CD4-positive, alpha-beta T cell treated with Interferon alpha-2 for 1 hour (primary cell): ENCODE data around the gene USP10.
A peak's percentile ranks its signal among the peaks of the same experiment; 100 is the strongest.

Experiments used
- DNase-seq, 2 donors: peaks; one replicate each; pipeline ENCODE4 v3.0.0-alpha.2; 2020 to 2022

USP10 gene

DNA sequence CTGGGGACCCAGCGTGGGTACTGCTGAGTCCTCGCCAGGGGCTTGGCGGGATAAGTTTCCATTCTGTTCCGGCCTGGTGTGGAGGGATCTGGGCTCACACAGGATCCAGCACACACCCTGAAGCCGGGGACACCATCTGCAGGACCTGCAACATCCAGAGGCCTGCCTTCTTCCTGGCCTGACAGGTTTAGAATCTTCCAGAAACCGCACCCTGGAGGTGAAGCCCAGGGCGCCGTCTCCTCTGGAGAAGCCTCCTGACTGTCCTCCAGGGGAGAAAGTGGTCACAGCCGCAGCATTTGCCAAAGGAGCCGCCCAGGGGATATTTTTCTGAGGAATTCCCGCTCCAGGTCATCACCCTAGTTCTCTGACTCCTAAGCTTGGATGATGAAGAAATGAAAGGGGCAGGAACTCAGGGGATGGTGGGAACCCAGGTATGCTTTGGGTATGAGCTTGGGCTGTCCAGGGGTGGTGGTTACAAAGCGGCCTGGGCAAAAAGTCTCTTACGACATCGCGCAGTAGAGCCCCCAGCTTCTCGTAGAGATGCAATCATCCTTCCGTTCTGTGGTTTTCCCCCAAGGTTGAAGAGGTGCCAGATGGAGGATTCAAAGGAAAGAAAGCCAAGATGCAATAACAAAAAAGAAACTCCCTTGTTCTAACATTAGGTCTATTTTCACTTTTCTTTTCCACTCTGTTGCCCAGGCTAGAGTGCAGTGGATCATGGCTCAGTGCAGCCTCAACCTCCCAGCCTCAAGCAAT is 110.9 kb downstream of the USP10 start:
- peak; percentile 12 to 32 for DNase-seq

DNA sequence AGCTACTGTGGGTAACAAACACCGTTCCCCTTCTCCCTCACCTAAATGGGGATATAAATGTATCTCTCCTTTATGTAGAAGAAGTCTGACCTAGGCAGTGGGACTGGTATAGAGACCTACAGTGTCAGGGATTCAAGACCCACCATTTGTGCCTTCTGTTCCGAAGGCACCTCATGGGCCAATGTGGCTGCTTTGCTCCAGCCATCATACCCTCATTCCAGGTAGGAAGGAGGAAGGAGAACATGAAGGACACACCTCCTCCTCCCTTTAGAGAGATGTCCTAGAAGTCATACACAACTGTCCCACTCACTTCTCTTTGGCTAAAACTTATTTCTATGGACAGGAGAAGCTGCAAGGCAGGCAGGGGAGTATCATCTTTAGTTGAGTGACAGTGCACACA is 111.7 kb downstream of the USP10 start:
- DNase-seq, result no peak

DNA sequence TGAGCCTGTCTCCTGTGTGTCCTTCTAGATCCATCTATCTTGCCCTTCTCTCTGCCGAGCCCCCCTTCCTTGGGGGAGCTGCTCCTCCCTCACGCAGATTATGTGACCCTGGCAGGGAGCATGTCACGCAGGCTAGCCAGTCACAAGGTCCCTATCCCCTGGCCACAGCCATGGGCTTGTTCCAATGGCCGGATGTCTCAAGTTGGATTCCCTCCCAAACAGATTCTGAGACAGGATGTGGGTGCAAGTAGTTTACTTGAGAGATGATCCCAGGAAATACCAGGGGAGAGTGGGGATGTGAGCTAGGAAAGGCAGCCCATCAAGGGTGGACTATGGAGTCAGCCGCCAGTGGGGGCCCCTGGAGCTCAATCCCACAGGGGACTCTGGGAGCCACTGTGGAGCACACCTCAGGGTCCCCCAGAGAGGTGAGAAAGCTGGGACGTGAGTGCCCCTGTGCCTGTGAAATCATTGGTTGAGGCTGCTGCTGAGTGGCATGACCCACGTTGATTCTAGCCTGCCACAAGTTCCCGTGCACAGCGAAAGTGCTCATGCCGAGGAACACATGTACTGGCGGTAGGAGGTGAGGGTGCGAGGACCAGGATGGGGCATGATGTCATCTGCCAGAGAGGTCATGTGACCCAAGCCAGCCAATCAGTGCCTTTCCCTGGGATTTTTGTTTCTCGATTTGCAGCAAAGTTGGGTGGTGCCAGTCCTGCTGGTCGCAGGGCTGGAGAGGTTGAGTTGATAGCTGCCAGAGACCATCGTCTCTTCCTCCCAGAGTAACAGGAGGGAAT is 113.5 kb downstream of the USP10 start:
- no peak for DNase-seq

DNA sequence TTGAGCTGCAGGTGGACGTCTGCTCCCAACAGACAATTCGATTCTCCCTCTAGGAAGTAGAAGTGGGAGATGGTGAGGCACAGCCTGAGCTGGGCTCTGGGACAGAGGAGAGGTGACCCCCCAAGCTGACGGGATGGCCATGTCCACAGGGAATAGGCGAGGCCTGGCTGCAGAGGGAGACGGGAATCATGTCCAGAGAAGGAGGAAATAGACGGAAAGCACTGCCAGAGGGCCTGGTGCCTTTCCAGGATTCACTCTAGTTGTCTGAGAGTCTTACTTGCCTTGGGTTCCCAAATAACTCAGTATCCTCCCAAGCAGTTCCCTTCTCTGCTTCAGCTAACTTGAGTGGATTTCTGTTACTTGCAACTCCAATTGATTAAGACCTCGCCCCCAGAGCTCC is 115.7 kb downstream of the USP10 start:
- no peak for DNase-seq

DNA sequence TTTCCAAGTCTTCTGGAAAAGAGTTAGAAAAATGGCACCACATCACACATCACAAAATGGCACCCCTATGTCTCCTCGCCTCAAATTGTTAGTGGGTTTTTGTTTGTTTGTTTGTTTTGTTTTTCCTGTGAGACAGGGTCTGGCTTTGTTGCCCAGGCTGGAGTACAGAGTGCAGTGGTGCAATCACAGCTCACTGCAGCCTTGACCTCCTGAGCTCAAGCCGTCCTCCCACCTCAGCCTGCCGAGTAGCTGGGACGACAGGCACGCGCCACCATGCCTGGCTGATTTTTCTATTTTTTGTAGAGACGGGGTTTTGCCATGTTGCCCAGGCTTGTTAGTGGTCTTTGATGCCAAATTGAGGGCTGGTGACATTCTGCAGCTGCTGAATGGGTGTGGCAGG is 116.2 kb downstream of the USP10 start:
- no peak for DNase-seq

DNA sequence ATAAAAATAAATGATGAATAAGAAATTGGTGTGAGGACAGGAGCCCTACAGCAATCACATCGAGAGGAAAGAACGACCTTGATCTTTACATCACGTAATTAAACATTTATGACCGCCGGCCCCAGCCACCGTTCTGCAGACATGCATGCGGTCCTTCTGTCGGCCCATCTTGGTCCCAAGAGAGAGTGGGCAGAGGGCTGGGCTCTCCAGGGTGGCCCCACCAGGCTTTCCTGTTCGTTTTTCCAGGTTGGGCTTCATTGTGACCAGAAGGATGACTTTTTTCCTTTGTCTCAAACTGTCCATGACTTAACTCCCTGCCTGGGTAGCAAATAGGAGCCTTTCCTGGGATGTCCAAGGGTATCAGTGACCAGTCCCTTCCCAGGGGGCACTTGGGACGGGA is 116.7 kb downstream of the USP10 start:
- DNase-seq, result no peak

DNA sequence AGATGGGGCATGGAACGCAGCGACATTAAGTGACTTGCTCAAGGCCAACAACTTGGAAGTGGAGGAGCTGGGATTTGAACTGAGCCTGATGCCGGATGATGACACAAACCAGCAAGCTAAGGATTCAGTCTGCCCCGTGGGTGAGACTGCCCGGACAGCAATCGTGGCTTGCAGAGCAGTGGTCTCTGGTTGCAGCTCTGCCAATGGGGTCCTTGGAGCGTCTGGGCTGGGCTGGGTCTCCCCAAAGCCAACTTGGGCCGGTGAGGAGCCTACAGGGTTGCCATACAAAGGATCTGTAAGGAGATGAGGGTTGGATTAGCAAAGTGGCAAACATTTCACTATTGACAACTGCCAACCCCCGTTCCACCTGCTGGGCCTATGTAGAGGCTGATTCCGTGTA is 117.4 kb downstream of the USP10 start:
- DNase-seq, result no peak

DNA sequence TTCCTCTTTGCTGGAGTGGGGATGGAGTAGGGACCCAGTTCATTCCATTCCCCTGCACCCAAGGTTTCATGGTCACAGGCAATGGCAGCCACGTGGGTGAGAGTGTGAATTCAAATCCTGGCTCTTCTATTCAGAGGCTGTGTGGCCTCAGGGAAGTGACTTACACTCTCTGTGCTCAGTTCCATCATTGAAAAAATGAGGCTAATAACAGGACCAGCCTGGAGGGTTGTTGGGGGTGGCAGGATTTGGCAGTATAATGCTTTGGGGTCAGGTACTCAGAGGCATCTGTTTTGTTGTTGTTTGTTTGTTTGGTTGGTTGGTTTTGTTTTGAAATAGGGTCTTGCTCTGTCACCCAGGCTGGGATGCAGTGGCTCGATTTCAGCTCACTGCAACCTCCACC is 117.8 kb downstream of the USP10 start:
- DNase-seq, result no peak

DNA sequence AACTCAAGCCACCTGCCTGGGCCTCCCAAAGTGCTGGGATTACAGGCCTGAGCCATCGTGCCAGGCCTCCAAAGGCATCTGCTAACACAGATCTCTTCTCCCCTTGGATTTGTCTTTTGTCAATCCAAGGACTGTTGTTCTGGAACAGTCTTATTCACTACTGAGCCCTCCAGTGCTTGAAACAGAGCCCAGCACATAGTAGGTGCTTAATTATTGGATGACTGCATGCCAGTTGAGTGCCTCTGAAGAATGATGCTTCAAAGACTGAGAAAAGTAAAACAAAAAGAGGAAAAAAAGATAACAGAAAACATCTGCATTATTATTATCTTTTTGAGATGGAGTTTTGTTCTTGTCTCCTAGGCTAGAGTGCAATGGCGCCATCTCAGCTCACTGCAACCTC is 118.3 kb downstream of the USP10 start:
- DNase-seq, result no peak

DNA sequence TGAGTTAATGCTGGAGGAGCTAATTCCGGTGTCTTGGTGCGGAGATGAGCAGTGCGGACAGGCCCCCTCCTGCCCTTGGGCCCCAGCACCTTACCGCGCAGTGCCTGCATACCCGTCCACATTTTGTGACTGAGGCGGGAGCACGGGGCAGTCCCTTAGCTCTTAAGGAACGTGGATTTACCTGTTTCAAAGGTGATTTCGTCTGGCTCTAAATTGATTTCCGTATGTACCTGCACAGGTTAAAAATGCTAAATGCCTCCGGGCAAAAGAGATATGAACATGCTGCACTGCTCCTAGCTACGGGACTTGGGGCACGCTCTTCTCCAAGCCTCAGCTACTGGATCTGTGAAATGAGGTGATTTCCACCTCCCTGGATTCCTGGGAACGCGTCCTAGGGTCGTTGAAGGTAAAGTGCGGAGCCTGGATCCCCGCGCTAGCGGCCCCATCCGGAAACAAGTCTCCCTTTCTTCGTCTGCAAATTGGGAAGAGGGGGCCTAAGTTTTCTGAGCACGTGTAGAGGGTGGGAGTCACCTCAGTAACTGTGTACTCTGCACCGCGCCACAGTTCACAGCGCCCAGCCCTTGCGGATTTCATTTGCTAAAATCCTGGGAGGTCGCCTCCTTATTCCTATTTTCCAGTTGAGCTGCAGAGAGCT is 119.3 kb downstream of the USP10 start:
- no peak for DNase-seq

DNA sequence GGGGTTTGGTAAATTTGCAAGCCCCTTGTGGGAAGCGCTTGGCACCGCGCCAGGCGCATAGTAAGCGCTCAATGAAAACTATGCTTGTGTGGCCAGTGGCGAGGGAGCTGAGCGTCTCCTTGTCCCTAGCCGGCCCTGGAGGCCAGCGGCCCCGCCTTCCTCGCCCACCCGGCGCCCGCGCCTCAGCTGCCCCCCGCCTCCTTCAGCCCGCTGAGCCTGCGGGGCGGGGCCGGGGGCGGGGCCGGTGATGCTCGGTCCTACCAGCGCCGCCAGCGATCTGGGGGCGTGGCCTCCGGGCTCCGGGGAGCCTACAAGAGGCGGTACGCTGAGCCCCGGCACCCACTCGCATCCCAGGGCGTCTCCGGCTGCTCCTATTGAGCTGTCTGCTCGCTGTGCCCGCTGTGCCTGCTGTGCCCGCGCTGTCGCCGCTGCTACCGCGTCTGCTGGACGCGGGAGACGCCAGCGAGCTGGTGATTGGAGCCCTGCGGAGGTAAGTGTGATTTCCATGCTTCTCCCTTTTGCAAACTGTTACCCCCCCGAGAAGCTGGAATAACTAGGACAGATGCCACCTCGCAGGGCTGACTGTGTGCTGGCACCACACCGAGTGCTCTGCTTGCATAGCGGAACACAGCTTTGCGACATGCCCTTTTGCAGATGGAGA is 120.0 kb downstream of the USP10 start, which contains the start of gene CRISPLD2:
TSS of gene CRISPLD2 (plus strand) at position 342 of the 661 bp plus-strand sequence. CDS start 18,511 bp downstream, outside the sequence.
- DNase-seq, result peak; percentile 89 to 90

DNA sequence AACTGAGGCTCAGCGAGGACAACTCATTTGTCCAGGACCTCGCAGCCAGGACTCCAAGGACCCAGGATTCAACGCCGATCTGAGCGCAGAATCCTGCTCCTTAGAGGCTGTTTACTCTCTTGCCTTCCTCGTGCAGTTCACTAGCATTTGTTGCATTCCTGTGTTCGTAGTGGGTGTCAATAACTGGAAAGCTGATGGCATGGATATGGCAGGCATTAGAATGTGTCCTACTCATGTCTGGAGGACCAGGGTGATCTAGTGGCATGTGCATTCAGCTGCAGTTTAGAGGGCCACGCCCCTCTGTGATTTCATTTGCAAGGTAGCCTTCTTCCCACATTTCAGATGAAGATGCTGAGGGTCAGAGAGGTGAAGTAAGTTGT is 120.5 kb downstream of the USP10 start:
- no peak for DNase-seq

DNA sequence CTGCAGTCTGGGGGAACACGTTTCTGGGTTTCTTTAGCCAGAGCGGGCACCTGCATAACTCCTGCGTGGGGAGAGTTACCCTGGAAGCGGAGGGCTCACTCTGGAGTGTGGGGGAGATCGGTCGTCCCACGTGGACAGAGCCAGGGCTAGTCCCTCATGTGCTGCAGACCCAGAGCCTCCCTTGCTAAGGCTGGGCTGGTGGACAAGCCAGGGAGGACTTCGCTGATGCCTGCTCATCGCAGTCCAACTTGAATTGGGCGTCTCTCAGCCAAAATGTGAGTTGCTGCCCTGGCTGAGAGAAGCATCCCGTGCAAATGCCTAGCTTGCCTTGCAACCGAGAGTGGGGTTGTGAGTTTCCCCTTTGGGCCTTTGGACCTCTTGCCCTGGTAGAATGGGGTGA is 121.0 kb downstream of the USP10 start:
- no peak for DNase-seq

DNA sequence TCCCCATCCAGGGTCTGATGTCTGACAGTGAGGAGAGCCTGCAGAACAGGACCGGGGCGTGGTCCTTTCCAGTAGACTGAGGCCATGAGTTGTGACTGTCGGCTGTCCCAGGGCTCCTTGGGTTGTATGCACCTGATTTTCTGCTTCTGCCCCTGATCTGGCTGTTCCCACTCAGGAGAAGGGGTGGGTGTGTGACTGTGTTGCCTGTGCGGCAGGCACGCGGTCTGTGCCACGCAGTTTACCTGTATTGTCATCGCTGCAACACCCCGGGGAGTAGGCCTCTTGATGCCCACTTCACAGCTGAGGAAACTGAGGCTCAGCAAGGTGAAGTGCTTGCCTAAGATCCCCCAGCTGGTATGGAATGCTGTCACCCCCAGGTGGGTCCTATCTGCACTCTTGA is 121.4 kb downstream of the USP10 start:
- no peak for DNase-seq

DNA sequence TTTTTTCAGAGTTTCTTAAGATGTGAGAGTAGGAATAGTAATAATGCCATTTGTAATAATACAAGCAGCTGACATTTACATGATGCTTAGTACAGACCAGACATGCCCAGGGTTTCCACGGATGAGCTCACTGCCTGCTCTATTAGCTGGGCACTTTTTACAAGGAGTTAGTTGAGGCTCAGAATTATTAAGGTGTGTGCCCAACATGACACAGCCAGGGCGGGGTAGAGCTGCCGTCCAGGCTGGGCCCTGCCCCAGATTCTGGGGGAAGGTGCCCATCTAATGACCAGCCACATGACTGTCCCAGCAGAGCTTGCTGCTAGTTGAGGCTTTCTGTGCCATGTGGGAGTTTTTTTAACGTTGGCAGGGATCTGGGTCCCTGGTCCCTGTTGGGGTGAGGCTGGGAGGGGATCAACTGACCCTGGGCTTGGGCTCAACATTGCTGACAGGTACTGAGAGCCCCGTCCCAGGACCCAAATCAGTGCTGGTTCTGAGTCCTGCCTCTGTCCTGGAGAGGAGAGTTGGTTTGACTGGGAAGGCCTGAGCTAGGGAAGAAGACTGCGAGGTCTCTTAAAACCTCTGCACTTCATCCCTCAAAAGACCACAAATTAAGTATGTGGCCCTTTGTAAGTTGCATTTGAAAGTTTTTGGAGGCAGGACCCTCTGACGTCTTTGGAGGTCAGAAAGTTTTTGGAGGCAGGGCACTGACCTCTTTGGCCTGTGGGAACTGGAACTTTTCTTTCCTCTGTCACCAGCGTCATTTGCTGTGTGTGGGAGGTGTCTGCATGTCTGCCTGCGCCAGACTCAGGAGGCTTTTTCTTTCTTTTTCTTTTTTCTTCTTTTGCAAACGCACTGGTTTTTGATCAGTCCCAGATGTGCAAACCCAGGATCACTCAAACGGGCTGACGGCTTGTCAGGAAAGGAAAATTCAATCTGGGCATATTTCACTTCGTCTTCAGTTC is 122.2 kb downstream of the USP10 start:
- no peak for DNase-seq

DNA sequence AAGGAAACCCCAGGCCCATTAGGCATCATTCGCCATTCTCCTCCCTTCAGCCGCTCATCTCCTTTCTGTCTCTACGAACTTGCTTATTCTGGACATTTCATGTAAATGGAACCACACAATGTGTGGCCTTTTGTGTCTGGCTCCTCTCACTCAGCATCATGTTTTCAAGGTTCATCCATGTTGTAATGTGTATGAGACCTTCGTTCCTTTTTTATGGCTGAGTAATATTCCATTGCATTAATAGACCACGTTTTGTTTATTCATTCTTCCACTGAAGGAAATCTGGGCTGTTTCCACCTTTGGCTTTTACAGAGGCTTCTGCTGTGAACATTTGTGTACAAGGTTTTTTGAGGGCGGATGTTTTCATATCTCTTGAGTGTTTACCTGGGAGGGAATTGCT is 123.2 kb downstream of the USP10 start:
- DNase-seq, result no peak

DNA sequence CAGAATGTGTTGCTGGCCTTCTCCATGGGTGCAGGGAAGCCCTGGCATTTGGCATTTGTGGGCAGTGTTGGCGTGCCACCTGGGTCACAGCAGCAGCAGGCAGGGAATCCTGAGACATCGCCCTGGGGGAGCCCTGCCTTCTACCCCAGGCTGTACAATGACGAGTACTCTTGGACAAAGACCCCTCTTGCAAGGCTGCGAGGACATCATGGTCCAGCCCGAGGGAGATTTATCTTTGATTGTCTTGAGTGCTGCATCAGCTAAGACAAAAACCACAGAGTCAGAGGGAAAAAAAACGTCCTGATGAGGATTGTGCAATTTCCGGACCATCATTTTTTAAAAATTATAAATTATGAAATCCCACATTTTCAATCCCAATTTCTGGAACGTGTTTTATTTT is 123.7 kb downstream of the USP10 start:
- DNase-seq, result no peak

DNA sequence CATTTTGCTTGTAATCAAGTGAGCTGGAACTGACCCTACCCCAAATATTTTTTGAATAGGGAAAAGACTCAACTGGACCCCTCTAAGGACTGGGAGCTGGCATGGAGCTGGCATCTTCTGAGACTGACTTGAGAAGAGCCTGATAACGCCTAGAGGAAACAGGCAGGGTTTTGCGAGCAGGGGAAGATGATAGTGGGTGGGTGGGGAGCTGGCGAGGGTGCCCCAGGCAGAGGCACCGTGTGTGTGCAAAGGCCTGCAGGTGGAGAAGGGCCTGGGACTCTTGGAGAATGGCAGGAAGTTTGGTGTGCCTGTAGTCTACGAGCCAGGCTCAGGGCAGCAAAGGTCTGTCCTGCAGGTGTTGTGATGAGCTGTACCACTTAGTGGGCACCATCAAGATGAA is 124.1 kb downstream of the USP10 start:
- no peak for DNase-seq

DNA sequence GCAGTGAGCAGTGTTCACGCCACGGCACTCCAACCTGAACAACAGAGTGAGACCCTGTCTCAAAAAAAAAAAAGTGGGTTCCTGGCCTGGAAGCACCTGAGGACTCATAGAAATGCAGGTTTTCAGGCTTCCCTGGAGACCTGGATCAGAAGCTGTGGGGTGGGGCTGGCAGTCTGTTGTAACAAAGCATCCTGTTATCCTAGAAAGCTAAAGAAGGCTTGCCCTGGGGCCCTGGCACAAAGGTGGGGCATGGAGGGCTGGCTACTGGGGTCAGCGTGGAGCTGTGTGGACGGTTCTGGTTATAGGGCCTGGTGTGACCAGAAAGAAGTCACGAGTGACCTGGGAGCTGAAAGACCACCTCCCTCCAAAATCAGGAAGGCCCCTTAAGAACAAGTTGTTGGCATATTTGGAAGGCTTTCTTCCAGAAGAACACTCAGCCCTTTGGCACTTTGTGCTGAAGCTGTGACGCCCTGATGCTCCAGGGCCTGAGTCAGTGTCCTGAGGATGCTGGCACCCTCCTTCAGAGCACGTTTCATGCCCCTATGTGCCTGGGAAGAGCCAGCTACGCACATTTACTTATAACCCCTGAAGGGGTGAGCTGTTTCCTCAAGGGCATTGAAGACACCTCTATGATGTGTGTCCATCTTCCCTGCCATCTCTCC is 126.2 kb downstream of the USP10 start:
- DNase-seq, result no peak

DNA sequence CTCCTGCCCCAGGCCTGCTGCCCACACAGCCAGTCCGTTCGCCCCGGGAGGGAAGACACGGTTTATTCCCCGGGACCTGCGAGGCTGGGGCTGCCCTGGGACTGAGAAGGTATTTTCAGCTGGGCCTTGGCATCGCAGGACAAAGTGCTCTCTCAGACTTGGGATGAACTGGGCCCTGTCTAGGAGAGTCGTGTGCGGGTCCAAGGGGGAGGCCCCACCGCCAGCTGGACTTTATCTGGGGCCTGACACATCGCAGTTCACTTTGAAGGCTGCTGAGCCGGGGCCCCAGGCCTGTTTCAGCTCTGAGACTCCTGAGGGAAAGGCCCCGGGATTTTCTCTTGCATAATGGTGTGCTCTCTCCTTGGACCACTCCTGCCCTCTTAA is 126.8 kb downstream of the USP10 start:
- no peak for DNase-seq

DNA sequence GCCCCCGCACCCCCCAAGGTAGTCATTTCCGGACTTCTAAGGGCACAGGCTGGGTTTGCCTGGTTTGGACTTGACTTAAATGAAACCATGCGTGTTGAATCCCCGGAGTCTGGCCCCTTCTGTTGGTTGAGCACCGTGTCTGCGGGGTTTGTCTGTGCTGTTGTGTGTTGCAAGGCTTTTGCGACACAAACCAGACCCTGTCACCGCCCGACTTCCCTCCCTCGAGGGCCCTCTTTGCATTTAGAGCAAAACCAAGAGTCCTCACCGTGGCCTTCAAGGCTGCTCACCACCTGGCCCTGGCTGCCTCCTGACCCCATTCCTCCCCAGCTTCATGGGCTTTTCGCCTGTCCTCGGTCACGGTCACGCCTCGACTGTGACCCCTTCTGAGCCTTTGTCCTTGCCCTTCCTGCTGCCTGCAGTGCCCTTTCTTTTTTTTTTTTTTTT is 127.4 kb downstream of the USP10 start:
- DNase-seq, result no peak

DNA sequence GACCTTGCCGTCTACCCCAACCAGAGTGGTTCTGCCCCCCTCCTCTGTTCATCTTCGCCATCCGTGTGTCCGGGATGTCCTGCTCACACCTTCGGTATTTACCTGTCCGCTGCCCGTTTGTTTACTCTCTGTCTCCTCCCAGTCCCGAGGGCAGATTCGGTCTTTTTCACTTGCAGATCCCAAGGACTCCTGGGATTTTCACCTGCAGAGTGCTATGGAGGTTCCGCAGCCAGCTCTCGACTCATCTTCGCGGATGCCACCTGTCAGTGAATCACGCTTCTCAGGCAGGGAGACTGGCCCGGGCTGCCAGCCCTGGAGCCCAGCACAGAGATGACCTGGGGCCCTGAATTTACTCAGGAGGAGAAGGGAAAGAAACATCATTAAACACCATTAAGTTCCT is 128.1 kb downstream of the USP10 start:
- DNase-seq, result no peak
